IPS-18a (cell line): ENCODE results near the gene ZAR1L.

Source experiments
- H3K27ac ChIP-seq: one replicate; pipeline ENCODE4 v1.5.1; 2013; ENCODE audit warnings: low read length
- H3K27me3 ChIP-seq: one replicate; pipeline ENCODE4 v1.6.1; 2013; ENCODE audit warnings: mild to moderate bottlenecking, low read length; ENCODE audit not compliant: control insufficient read depth, insufficient read depth
- H3K36me3 ChIP-seq: one replicate; pipeline ENCODE4 v1.6.1; 2013; ENCODE audit warnings: low read depth, low read length; ENCODE audit not compliant: control insufficient read depth
- H3K4me1 ChIP-seq: one replicate; pipeline ENCODE4 v1.6.1; 2013; ENCODE audit warnings: low read depth, low read length; ENCODE audit not compliant: control insufficient read depth
- H3K4me3 ChIP-seq: one replicate; pipeline ENCODE4 v1.5.1; 2013; ENCODE audit warnings: low read length
- H3K9ac ChIP-seq: one replicate; pipeline ENCODE4 v1.6.1; 2013; ENCODE audit warnings: mild to moderate bottlenecking, low read length, moderate library complexity
- H3K9me3 ChIP-seq: one replicate; pipeline ENCODE4 v1.6.1; 2013; ENCODE audit warnings: low read depth, low read length; ENCODE audit not compliant: control insufficient read depth

ZAR1L gene

DNA sequence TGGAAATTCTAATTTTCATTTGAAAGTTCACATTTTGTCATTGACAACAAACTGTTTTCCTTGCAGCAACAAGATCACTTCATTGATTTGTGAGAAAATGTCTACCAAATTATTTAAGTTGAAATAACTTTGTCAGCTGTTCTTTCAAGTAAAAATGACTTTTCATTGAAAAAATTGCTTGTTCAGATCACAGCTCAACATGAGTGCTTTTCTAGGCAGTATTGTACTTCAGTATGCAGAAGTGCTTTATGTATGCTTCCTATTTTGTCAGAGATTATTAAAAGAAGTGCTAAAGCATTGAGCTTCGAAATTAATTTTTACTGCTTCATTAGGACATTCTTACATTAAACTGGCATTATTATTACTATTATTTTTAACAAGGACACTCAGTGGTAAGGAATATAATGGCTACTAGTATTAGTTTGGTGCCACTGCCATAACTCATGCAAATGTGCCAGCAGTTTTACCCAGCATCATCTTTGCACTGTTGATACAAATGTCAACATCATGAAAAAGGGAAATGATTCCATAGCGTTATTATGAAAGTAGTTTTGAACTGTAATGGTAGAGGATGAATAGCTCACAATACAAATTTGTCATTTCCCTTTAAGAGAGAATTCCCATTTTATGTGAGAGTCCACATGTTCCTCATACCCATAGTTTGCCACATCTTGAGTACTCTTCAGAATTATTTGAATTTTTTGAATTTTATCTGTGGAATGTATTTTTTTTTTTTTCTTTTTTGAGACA, 2.7 kb upstream of the ZAR1L start:
- peaks cover 3% of the 10 kb centered on the region for H3K4me1 ChIP-seq
- no peaks in the 10 kb centered on the region for H3K27me3 ChIP-seq
- no peak overlapping the region for H3K27ac ChIP-seq
- H3K4me3 ChIP-seq = no peak overlapping the region
- H3K36me3 ChIP-seq = peaks cover 31% of the 10 kb centered on the region
- H3K9me3 ChIP-seq = no peaks in the 10 kb centered on the region
- no peak overlapping the region for H3K9ac ChIP-seq

DNA sequence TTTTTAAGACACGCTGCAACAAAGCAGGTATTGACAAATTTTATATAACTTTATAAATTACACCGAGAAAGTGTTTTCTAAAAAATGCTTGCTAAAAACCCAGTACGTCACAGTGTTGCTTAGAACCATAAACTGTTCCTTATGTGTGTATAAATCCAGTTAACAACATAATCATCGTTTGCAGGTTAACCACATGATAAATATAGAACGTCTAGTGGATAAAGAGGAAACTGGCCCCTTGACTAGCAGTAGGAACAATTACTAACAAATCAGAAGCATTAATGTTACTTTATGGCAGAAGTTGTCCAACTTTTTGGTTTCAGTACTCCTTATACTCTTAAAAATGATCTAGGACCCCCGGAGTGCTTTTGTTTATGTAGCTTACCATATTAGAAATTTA, 1.3 kb upstream of the ZAR1L start:
- H3K36me3 ChIP-seq = peaks cover 31% of the 10 kb centered on the region
- peak overlapping the region; percentile 84 for H3K9ac ChIP-seq
- no peaks in the 10 kb centered on the region for H3K27me3 ChIP-seq
- no peaks in the 10 kb centered on the region for H3K9me3 ChIP-seq
- H3K27ac ChIP-seq = no peak overlapping the region
- H3K4me1 ChIP-seq = peaks cover 3% of the 10 kb centered on the region
- peak overlapping the region; percentile 79 for H3K4me3 ChIP-seq

DNA sequence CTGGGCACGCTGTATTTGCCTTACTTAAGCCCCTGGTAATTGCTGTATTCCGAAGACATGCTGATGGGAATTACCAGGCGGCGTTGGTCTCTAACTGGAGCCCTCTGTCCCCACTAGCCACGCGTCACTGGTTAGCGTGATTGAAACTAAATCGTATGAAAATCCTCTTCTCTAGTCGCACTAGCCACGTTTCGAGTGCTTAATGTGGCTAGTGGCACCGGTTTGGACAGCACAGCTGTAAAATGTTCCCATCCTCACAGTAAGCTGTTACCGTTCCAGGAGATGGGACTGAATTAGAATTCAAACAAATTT, 821 bp upstream of the ZAR1L start:
- H3K9me3 ChIP-seq = no peaks in the 10 kb centered on the region
- H3K36me3 ChIP-seq = peaks cover 26% of the 10 kb centered on the region
- peak overlapping the region; percentile 84 for H3K9ac ChIP-seq
- H3K27ac ChIP-seq = peak overlapping the region; percentile 96
- H3K27me3 ChIP-seq = no peaks in the 10 kb centered on the region
- peak overlapping the region; percentile 79 for H3K4me3 ChIP-seq
- peaks cover 3% of the 10 kb centered on the region for H3K4me1 ChIP-seq

DNA sequence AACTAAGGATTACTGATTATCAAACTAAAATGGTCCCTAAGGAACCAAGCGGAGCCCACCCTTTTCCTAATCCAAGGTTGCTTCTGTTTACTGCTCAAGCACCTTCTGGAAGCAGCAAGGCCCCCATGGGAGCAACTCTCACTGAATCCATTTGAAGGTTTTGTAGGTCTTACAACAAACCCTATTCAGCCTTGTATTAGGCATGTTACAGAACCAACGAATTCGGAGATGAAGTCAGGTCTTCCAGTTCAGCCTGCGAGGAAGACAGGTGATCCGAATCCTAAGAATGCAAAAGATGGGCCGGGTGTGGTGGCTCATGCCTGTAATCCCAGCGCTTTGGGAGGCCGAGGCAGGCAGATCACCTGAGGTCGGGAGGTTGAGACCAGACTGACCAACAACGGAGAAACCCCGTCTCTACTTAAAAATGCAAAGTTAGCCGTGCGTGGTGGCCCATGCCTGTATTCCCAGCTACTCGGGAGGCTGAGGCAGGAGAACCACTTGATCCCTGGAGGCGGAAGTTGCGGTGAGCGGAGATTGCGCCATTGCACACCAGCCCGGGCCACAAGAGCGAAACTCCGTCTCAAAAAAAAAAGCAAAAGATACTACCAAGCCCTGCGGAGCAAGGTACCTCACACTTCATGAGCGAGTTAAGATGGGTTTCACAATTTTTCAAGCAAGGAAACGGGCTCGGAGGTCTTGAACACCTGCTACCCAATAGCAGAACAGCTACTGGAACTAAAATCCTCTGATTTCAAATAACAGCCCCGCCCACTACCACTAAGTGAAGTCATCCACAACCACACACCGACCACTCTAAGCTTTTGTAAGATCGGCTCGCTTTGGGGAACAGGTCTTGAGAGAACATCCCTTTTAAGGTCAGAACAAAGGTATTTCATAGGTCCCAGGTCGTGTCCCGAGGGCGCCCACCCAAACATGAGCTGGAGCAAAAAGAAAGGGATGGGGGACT, 609 bp downstream of the ZAR1L start:
- peak overlapping the region; percentile 79 for H3K4me3 ChIP-seq
- H3K9me3 ChIP-seq = no peaks in the 10 kb centered on the region
- H3K27ac ChIP-seq = peak overlapping the region; percentile 96
- H3K9ac ChIP-seq = peak overlapping the region; percentile 84
- peaks cover 3% of the 10 kb centered on the region for H3K4me1 ChIP-seq
- H3K36me3 ChIP-seq = peaks cover 12% of the 10 kb centered on the region
- no peaks in the 10 kb centered on the region for H3K27me3 ChIP-seq

DNA sequence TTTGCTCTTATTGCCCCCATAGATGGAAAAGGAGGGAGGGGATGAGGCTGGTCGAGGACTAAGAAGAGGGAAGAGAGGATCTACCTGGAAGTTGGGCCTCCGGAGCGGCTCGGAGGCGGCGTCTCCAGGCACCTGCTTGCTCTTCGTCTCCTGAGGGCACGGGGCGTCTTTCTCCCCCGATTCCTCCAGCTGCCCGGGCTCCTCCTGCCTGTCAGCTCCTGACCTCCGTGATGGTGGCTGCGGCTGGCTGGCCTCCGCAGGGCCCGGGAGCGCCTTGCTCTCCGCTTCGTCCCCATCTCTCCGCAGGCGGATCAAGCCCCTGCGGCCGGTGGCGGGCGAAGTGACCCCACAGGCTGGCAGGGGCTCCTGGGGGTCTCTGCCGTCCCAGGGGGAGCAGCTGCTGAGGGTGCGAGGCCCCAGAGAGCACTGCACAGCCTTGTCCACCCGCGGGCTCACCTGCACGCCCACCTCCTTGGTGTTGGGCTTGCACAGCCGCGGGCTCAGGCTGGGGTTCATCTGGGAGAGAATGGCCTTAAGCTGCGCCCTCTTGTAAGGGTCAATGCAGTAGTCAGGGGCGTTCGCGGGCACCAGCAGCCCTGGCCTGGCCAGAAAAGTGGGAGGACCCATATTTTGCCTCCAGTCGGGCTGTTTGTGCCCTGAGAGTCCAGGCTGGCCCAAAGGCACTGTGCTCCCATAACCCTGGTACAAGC, 3.8 kb downstream of the ZAR1L start:
- H3K27me3 ChIP-seq = no peaks in the 10 kb centered on the region
- H3K9me3 ChIP-seq = no peaks in the 10 kb centered on the region
- H3K4me3 ChIP-seq = no peak overlapping the region
- no peak overlapping the region for H3K27ac ChIP-seq
- peaks cover 3% of the 10 kb centered on the region for H3K4me1 ChIP-seq
- no peaks in the 10 kb centered on the region for H3K36me3 ChIP-seq
- H3K9ac ChIP-seq = no peak overlapping the region

DNA sequence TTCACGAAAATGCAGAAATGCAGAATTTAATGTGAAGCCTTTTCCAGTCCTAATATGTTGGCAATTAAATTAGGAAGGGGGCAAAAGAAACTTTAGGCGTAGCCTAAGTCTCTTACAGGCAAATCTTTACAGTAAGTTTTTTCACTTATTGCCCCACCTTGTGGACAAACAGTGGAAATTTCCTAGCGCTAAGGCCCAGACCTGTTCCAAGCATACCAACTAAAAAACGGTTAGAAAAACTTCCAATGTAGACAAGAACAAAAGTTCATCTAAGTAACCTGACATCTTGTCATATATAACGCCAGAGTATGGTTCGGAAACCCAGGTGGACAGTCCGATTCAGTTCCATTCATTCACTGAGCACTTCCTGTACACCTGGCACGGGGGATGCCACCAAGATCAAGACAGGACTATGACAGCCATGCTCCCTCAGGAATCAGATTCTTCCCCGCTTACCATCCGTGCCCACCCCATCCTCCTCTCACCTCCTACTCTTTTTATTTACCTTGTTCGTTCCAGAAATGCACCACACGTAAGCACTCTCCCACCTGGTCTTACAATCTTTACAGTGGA, 4.9 kb downstream of the ZAR1L start:
- Histone ChIP-seq H3K4me3 (no peak overlapping the region), H3K27ac (no peak overlapping the region), H3K36me3 (no peaks in the 10 kb centered on the region), H3K4me1 (peaks cover 3% of the 10 kb centered on the region), H3K9me3 (no peaks in the 10 kb centered on the region), H3K9ac (no peak overlapping the region), H3K27me3 (no peaks in the 10 kb centered on the region)

DNA sequence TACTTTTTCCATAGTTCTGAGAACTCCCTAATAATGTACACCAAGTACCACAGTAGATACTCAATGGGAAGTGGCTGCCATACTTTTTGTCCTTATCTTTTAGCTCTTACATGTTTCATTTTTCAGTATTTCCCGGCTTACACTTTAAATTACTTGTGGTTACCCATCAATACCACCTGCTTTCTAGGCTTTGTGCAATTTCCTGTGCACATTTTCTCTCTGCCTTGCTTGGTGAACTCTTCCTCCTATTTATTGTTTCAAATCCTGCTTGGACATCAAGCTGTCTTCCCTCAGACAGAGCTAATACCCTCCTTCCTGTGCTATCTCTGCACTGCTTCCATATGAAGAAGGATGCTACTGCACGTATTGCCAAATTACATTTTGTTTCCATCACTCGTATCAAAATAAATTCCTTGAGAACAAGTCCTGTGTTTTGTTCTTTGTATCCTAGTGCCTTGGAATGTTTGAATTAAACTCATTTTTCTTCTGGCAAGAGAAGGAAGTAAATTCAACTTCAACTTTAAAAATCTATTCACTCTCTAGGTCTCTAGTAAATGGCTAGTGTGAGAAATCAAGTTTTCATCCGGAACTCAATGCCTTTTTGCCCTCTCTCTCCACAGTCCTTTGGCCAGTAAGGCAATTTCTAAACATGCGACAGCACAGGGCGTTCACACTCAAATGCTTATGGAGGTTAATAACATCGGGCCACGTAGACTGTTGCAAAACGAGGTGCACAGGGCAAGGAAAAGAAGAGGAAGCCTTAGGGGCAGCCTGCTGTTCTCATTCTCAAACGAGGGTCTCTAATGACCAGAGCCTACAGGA, 5.6 kb downstream of the ZAR1L start:
- H3K27me3 ChIP-seq = no peaks in the 10 kb centered on the region
- no peaks in the 10 kb centered on the region for H3K4me1 ChIP-seq
- H3K27ac ChIP-seq = no peak overlapping the region
- no peaks in the 10 kb centered on the region for H3K36me3 ChIP-seq
- H3K9ac ChIP-seq = no peak overlapping the region
- H3K9me3 ChIP-seq = no peaks in the 10 kb centered on the region
- H3K4me3 ChIP-seq = no peak overlapping the region

DNA sequence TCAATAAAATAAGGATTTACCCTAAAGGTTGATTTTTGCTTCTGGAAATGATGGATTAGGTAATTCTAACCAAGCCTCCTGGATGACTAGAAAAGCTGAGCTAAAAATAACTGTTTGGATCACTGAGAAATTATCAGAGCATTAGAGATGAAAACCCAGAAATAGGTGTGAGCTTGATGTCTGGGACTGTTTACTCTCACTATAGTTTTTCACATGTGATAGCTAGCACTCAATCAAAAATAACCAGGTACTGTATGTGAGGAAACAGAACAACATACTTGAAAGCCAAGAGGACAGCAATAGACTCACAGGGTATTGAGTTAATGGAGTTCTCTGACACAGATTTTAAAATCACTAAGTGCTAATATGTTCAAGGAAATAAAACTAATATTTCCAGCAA, 9.5 kb downstream of the ZAR1L start:
- no peaks in the 10 kb centered on the region for H3K27me3 ChIP-seq

DNA sequence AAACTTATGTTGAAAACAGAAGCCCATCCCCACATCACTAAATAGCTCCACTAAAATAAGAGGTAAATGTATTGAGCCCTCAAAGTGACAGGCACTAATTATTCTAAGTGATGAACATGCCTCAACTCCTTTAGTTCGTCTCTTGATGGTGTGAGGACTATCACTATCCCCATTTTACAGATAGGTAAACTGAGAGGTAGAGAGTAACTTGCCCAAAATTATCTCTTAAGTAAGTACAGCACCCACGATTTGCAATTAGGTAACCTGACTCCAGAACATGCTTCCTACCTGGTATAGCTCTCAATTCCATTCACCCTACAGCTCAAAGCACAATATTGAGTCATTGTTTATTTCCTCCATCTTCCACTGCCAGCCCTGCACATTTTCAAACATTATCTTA, 12.7 kb downstream of the ZAR1L start:
- H3K27me3 ChIP-seq = no peaks in the 10 kb centered on the region
- H3K9me3 ChIP-seq = no peaks in the 10 kb centered on the region
- H3K4me3 ChIP-seq = no peak overlapping the region
- H3K9ac ChIP-seq = no peak overlapping the region
- H3K27ac ChIP-seq = no peak overlapping the region
- no peaks in the 10 kb centered on the region for H3K4me1 ChIP-seq
- H3K36me3 ChIP-seq = no peaks in the 10 kb centered on the region

More for the DNA sequence above, 9.5 kb downstream of the ZAR1L start:
- H3K9ac ChIP-seq = no peak overlapping the region
- no peak overlapping the region for H3K27ac ChIP-seq
- H3K4me1 ChIP-seq = no peaks in the 10 kb centered on the region
- H3K9me3 ChIP-seq = no peaks in the 10 kb centered on the region
- H3K4me3 ChIP-seq = no peak overlapping the region
- no peaks in the 10 kb centered on the region for H3K36me3 ChIP-seq

DNA sequence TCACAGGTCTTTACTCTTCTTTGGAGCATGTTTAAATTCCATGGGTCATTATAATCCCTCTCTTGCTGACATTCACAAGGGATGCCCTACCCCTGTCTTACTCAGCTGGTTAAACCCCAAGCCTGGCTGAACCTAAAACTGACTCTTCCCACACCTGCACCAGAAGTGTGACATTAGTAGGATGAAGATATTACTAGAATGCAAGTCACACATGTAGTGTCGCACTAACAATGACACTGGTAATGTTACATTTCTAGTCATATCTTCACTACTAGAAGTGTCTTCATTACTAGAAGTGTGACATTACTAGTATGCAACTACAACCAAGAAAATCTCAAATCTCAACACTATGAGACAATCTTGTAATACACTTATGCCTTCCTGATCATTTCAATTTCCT, 14.2 kb downstream of the ZAR1L start:
- Histone ChIP-seq H3K9ac (no peak overlapping the region), H3K27me3 (no peaks in the 10 kb centered on the region), H3K4me3 (no peak overlapping the region), H3K4me1 (no peaks in the 10 kb centered on the region), H3K9me3 (no peaks in the 10 kb centered on the region), H3K27ac (no peak overlapping the region), H3K36me3 (no peaks in the 10 kb centered on the region)
